Epithelial cell of esophagus (primary cell): ENCODE measurements around the gene ABL1.

Experiments used
- DNase-seq: peaks from one replicate; pipeline ENCODE4 v3.0.0; 2010; ENCODE audit warnings: low read depth
- H3K4me3 ChIP-seq: 2 replicates; pipeline ENCODE4 v1.5.1; 2011; ENCODE audit warnings: mild to moderate bottlenecking, low read length, control low read depth
- TF ChIP-seq, protein P1 (sequence below): IDR thresholded peaks from 2 replicates; pipeline ENCODE4 v1.5.1; 2011; ENCODE audit warnings: low read depth, mild to moderate bottlenecking, low read length, control low read depth, inconsistent platforms; ENCODE audit not compliant: insufficient read depth; ENCODE audit errors: missing control alignments

ABL1 gene

GRCh38 chr9:130862217-130862616 lies 27.2 kb downstream of the ABL1 start:
- TF ChIP-seq, protein P1, sequence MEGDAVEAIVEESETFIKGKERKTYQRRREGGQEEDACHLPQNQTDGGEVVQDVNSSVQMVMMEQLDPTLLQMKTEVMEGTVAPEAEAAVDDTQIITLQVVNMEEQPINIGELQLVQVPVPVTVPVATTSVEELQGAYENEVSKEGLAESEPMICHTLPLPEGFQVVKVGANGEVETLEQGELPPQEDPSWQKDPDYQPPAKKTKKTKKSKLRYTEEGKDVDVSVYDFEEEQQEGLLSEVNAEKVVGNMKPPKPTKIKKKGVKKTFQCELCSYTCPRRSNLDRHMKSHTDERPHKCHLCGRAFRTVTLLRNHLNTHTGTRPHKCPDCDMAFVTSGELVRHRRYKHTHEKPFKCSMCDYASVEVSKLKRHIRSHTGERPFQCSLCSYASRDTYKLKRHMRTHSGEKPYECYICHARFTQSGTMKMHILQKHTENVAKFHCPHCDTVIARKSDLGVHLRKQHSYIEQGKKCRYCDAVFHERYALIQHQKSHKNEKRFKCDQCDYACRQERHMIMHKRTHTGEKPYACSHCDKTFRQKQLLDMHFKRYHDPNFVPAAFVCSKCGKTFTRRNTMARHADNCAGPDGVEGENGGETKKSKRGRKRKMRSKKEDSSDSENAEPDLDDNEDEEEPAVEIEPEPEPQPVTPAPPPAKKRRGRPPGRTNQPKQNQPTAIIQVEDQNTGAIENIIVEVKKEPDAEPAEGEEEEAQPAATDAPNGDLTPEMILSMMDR, result no peak
- DNase-seq, result no peak
- H3K4me3 ChIP-seq, result no peak overlapping the region

DNA sequence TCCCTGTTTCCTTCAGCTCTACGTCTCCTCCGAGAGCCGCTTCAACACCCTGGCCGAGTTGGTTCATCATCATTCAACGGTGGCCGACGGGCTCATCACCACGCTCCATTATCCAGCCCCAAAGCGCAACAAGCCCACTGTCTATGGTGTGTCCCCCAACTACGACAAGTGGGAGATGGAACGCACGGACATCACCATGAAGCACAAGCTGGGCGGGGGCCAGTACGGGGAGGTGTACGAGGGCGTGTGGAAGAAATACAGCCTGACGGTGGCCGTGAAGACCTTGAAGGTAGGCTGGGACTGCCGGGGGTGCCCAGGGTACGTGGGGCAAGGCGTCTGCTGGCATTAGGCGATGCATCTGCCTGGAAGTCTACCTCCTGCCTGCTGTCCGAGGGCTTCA lies 27.7 kb downstream of the ABL1 start:
- H3K4me3 ChIP-seq, result no peak overlapping the region
- no peak for DNase-seq
- TF ChIP-seq, protein P1, result no peak

DNA sequence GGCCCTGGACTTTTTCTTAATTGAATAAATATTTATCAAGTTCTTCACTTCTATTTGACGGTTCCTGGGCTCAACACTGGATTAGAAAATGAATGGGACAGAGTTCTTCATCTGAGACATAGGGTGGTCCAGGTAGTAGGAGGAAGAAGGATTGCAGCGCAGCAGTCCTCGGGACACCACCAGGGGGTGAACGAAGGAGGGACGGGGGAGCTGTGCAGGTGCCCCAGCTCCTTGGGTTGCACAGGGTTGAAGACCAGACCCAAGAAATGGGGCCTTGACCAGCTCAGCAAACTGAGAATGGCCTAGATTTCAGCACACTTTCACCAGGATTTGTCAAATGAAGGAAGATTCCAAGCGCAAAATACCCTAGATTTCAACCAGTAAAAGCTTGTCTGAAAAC lies 29.5 kb downstream of the ABL1 start:
- no peak for DNase-seq

GRCh38 chr9:130865921-130866320 lies 30.9 kb downstream of the ABL1 start:
- no peak for DNase-seq
- H3K4me3 ChIP-seq, result no peak overlapping the region
- TF ChIP-seq, protein P1, result no peak

More for the DNA sequence above, 29.5 kb downstream of the ABL1 start:
- no peak overlapping the region for H3K4me3 ChIP-seq
- TF ChIP-seq, protein P1, result no peak

- peak; percentile 93 for DNase-seq
- peak overlapping the region; percentile 31 for H3K4me3 ChIP-seq
- TF ChIP-seq, protein P1, result peak; percentile 99
Measured at GRCh38 chr9:130866474-130866965, 31.5 kb downstream of the ABL1 start.

- H3K4me3 ChIP-seq, result no peak overlapping the region
- TF ChIP-seq, protein P1, result no peak
- no peak for DNase-seq
Measured at GRCh38 chr9:130867556-130867955, 32.5 kb downstream of the ABL1 start.

DNA sequence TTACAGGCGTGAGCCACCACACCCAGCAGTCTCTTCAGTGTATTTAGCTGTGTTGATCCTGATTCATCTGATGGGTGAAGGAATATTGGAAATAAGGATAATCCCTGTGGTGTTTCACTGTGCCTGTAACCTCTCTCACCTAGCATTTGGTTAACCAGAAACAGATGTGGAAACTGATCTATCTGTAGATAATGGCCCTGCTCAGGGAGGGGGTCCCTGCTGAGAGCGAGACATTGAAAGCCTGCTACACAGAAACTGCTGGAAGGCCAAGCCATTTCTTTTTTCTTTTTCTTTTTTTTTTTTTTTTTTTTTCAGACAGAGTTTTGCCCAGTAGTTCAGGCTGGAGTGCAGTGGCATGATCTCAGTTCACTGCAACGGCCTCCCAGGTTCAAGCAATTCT lies 33.2 kb downstream of the ABL1 start:
- no peak for DNase-seq
- TF ChIP-seq, protein P1, result no peak
- no peak overlapping the region for H3K4me3 ChIP-seq
